ENCODE data around the gene EBNA1BP2.

GRCh38 chr1:43177691-43178090, 5.6 kb upstream of the EBNA1BP2 start:
- TF ChIP-seq CTCF (conservative IDR thresholded peaks at IDR 0.05; ENCODE audit: low read depth, low read length): no peak
- no peak for TF ChIP-seq EZH2phosphoT487 (IDR thresholded peaks at IDR 0.05; ENCODE audit: borderline replicate concordance, low read length)
- no peak for TF ChIP-seq EZH2 (IDR thresholded peaks at IDR 0.05; ENCODE audit: low read length, unreplicated experiment)

All from PC-3 (cell line).